NAMALWA (cell line): ENCODE results near the gene MTHFD1L.
"Not testable (repeated sequence)": the region's sequence is repeated elsewhere in the genome, so short reads cannot be mapped to it uniquely, and the experiment has no call there.

Experiments
- DNase-seq: peaks from one replicate; pipeline ENCODE4 v3.0.0-alpha.2; 2015; ENCODE audit warnings: low spot score

MTHFD1L gene

GRCh38 chr6:151015101-151015700 lies 149.7 kb downstream of the MTHFD1L start:
- no peak for DNase-seq

- DNase-seq = no peak
Observed at GRCh38 chr6:151016107-151016506, 150.6 kb downstream of the MTHFD1L start.

GRCh38 chr6:151018046-151018445 lies 152.5 kb downstream of the MTHFD1L start:
- DNase-seq = no peak

- DNase-seq = no peak
Observed at GRCh38 chr6:151018911-151019782, 153.6 kb downstream of the MTHFD1L start.

DNA sequence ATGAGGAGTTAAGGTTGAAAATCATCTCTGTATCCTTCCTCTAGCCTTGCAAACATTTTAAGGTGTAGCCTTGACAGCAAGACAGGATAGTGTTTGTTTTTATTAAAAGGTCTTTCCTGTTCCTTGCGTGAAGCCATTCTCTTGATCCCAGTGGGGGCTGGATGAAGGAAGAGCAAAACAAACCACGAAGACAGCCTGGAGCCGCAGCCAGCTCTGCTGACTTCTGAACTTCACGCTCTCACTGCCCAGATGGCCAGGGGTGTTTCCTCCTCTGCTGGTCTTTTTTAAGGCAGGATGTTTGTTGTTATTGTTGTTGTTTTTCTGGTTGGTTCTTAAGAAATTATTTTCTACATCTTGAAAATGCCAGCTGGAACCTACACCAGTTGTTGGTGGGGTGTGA lies 156.4 kb downstream of the MTHFD1L start:
- no peak for DNase-seq

DNA sequence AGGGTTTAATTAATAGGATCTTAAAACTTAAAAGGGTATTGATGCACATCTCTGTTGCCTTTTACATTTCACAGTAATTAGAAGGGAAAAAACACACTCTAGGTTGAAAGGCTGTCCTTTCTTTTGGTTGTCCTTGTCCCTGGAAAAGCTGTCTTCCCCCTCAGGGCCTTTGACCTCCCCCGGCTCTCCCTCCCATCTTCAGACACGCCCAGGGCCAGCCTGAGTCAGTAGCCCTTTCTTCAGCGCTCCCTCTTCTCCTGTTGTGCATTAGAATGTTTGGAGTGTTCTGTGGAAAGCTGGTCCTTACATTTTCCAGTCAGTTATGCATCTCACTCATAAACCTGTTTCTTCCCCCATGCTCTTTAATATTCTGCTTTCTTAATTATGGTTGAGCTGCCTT lies 157.0 kb downstream of the MTHFD1L start:
- no peak for DNase-seq

GRCh38 chr6:151023342-151023741 lies 157.8 kb downstream of the MTHFD1L start:
- no peak for DNase-seq

DNA sequence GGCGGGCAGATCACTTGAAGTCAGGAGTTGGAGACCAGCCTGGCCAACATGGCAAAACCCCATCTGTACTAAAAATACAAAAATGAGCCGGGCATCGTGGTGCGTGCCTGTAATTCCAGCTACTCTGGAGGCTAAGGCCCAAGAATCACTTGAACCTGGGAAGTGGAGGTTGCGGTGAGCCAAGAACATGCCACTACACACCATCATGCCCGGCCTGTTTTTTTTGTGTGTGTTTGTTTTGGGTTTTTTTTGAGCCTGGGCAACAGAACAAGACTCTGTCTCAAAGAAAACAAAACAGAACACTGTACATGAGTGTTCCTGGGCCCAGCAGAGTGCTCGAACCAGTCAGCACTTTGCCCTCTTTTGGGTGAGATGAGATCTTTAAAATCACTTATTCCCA lies 159.1 kb downstream of the MTHFD1L start:
- no peak for DNase-seq

GRCh38 chr6:151025076-151025475 lies 159.6 kb downstream of the MTHFD1L start:
- DNase-seq = no peak

GRCh38 chr6:151026041-151026663 lies 160.7 kb downstream of the MTHFD1L start:
- no peak for DNase-seq

GRCh38 chr6:151027295-151027747 lies 161.8 kb downstream of the MTHFD1L start:
- no peak for DNase-seq

DNA sequence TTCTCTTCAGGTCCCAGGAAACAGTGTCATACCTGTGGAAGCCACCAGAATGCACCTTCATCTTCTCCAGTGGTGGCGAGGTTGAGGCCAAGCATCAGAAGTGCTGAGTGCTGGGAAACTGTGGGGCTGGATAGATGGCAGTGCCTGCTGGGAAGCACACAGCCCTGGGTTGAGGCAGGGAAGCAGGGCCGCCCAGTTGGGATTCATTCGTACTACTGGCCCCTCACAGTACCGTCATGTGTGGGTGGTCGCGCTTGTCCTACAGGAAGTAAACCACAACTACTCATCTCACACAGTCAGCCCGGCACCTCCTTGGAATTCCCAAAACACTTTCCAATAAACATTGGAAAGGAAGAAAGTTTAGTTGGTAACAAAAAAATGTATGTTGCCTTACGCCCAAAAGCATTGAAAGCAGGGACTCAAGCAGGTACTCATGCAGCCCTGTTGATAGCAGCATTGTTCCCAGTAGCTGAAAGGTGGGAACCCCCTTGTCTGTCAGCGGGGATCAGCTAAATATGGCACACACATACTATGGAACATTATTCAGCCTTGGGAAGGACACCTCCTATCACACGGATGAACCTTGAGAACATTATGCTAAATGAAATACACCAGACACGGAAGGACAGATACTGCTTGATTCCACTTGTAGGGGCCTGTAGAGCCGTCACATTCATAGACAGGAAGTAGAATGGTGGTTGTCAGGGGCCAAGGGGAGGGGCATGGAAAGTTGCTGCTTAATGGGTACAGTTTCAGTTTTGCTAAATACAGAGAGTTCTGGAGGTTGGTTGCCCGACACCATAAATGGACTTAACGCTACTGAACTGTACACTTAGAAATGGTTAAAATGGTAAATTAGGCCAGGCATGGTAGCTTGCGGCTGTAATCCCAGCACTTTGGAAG lies 162.7 kb downstream of the MTHFD1L start:
- no peak for DNase-seq

DNA sequence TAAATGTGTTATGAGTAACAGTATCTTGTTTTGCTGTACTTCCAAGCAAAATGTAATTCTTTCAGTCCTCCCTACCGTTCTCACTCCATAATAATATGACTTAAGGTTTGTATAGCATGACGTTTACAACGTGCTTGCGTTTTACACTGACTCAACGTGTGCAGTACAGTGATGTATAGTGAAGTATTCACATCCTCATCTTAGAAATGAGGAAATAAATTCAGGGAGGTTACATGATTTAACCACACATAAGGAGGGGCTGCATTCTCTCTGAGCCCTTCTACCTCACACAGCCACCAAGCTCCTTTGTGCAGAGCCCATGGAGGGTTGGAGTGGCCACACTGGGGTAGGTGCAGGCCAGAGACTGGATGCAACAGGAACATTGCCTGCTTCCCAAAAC lies 164.5 kb downstream of the MTHFD1L start:
- no peak for DNase-seq

GRCh38 chr6:151032034-151032433 lies 166.5 kb downstream of the MTHFD1L start:
- DNase-seq = no peak

- DNase-seq = no peak
Observed at GRCh38 chr6:151034825-151035781, 169.6 kb downstream of the MTHFD1L start.

GRCh38 chr6:151036211-151036721 lies 170.8 kb downstream of the MTHFD1L start:
- not testable (repeated sequence) for DNase-seq

GRCh38 chr6:151036869-151037680 lies 171.6 kb downstream of the MTHFD1L start:
- DNase-seq = no peak

DNA sequence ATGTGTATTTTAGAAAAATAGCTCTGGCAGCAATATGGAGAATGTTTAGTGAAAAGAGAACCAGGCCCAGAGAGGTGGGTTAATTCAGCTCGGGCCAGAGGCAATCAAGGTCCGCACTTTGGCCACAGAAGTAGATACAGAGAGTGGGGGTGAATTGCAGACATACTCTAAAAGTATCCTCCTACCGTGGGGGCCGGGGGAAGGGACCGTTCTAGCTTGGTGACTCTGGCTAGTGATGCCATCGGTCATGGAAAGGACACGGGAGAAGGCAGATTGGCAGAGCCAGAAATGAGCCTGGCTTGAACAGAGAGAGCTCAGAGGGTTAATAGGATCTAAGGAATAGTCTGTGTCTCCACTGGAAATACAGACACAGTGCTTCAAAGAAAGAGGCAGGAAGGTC lies 173.1 kb downstream of the MTHFD1L start:
- DNase-seq = no peak

- not testable (repeated sequence) for DNase-seq
Observed at GRCh38 chr6:151040888-151041521, 175.5 kb downstream of the MTHFD1L start.
